ENCODE measurements around the gene HPDL. TPM values are rescaled to one million over a fixed set of nuclear protein-coding genes. Genes with fewer than 3 reads are reported as not detected.

HPDL gene
- total and polyA plus RNA-seq, 2 of the 8 experiments (the other 6 are each of a cell fraction or from before 2014, with no cell fraction given): 58.5 to 62.7 TPM

- TF ChIP-seq CHD7 (IDR thresholded peaks at IDR 0.05; ENCODE audit: insufficient replicate concordance, low read length): no peak
Measured at GRCh38 chr1:45332346-45332720, 5.6 kb downstream of the HPDL start (continued).

All from H1 (cell line).